Stomach (tissue), 9 donors: ENCODE results near the gene PARL. TPM values are rescaled to one million over a fixed set of nuclear protein-coding genes. Genes with fewer than 3 reads are reported as not detected.
A peak's percentile ranks its signal among the peaks of the same experiment; 100 is the strongest.

Source experiments
- DNase-seq, 2 donors: peaks; one replicate each; pipeline versions ENCODE4 v3.0.0 to v3.0.0-alpha.2; 2013 to 2019
- H3K27ac ChIP-seq, 5 donors: fragments of 200-600 bp in 4 of 5; sonication (generic) in 4 of 5; one replicate each; pipeline ENCODE4 v1.5.1; 2013 to 2019; ENCODE audit warnings: mild to moderate bottlenecking in 1 of 5, moderate library complexity in 1 of 5
- H3K27me3 ChIP-seq, 3 donors: fragments of 200-600 bp; sonication (generic); one replicate each; pipeline ENCODE4 v1.5.1; 2017 to 2019; ENCODE audit warnings: mixed run types in 1 of 3
- H3K36me3 ChIP-seq, 4 donors: fragments of 200-600 bp; sonication (generic); 1 replicate in 3 of 4; 2 replicates in 1 of 4; pipeline ENCODE4 v1.5.1; 2016 to 2019
- H3K4me1 ChIP-seq, 4 donors: fragments of 200-600 bp; sonication (generic); one replicate each; pipeline ENCODE4 v1.5.1; 2016 to 2019
- H3K4me3 ChIP-seq, 4 donors: fragments of 200-600 bp; sonication (generic) in 3 of 4; one replicate each; pipeline ENCODE4 v1.5.1; 2016 to 2019; ENCODE audit warnings: mild to moderate bottlenecking in 1 of 4
- H3K9me3 ChIP-seq, 4 donors: fragments of 200-600 bp; sonication (generic); one replicate each; pipeline ENCODE4 v1.5.1; 2016 to 2019
- EP300 ChIP-seq: sonication (generic); formaldehyde crosslinking; IDR thresholded peaks from one replicate; pipeline ENCODE4 v1.6.1; 2017; ENCODE audit warnings: antibody characterized with exemption
- POLR2A ChIP-seq, 4 donors: fragments of 450-650 bp; IDR thresholded peaks; one replicate each; pipeline ENCODE4 v1.6.1; 2016; ENCODE audit warnings: antibody characterized with exemption in 4 of 4, control low read depth in 2 of 4, mild to moderate bottlenecking in 1 of 4, moderate library complexity in 1 of 4
- POLR2AphosphoS5 ChIP-seq, 3 donors: sonication (generic); formaldehyde crosslinking; IDR thresholded peaks; one replicate each; pipeline ENCODE4 v1.6.1; 2016; ENCODE audit warnings: antibody characterized with exemption in 3 of 3
- WGBS, 5 donors: extraction: QIAGEN DNeasy Blood & Tissue Kit in 3 of 5; methylation state at CpG; one replicate each; pipeline versions ENCODE4 v1.1.5 to v1.1.7; 2013 to 2018; 5-methylcytosine and 5-hydroxymethylcytosine counted together
- intact Hi-C: fragments of 100-400 bp; cut with DNase I; formaldehyde crosslinking; loops from one replicate; pipeline ENCODE4 v1.15.1; 2023; ENCODE audit warnings: low total_unique reads
- polyA plus RNA-seq, 3 donors: library from polyadenylated mRNA; stranded (reverse); fragments of 200-250 nt; gene quantifications; one replicate each; pipeline ENCODE4 v1.2.3, GENCODE V29; 2013
- total RNA-seq, 5 donors: library from RNA; depleted of rRNA; stranded (reverse); fragments of >200 nt; gene quantifications; one replicate each; pipeline versions ENCODE4 v1.1.0 to v1.2.3, GENCODE V29; 2014 to 2016
- TF ChIP-seq, protein P1 (sequence below), 7 experiments: fragments of 450-650 bp in 4 of 7; fragments of 200-600 bp in 3 of 7; sonication (generic) in 3 of 7; IDR thresholded peaks; one replicate each; pipeline ENCODE4 v1.5.1; 2016 to 2019; ENCODE audit warnings: antibody characterized with exemption in 7 of 7, control low read depth in 2 of 7, mild to moderate bottlenecking in 1 of 7
- donor health status: healthy with polysubstance abuse.
- donor health status: Bipolar disorder and iron deficiency.
- donor health status: healthy.

Gene PARL
- total and polyA plus RNA-seq, 8 donors, result 54.3 to 116 (median 85.0) TPM

DNA sequence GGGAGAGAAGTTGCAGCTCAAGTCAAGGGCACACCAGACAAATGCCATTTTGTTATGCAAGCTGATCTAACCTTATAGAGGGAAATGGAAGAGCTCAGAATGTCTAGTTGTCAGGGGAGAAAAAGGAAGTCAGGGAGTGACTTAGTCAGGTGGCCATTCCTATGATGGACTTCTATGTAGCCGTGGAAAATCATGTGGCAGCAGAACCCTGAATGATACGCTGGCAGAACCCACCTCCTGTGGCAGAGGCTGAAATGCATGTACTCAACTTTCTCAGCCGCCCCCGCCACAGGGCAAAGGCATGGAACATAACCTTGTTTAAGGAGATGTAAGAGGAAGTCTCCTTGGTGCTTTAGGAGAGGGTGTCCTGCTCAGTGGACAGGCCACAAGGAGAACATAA is 37.7 kb upstream of the PARL start:
- H3K4me3 ChIP-seq, result no peak overlapping the region
- no peak for TF ChIP-seq EP300
- TF ChIP-seq, protein P1, sequence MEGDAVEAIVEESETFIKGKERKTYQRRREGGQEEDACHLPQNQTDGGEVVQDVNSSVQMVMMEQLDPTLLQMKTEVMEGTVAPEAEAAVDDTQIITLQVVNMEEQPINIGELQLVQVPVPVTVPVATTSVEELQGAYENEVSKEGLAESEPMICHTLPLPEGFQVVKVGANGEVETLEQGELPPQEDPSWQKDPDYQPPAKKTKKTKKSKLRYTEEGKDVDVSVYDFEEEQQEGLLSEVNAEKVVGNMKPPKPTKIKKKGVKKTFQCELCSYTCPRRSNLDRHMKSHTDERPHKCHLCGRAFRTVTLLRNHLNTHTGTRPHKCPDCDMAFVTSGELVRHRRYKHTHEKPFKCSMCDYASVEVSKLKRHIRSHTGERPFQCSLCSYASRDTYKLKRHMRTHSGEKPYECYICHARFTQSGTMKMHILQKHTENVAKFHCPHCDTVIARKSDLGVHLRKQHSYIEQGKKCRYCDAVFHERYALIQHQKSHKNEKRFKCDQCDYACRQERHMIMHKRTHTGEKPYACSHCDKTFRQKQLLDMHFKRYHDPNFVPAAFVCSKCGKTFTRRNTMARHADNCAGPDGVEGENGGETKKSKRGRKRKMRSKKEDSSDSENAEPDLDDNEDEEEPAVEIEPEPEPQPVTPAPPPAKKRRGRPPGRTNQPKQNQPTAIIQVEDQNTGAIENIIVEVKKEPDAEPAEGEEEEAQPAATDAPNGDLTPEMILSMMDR (IDR thresholded peaks at IDR 0.05), result no peak
- no peak for TF ChIP-seq POLR2A (IDR thresholded peaks at IDR 0.05)
- no peak for TF ChIP-seq POLR2AphosphoS5 (IDR thresholded peaks at IDR 0.05)
- 88 to 97% (median 96%) methylated on average over 4 of the region's 4 CpGs for whole genome bisulfite sequencing, 5 donors
- no peak for DNase-seq
- no peak overlapping the region for H3K27ac ChIP-seq
- H3K36me3 ChIP-seq, result peaks cover 56 to 82% (median 78%) of the 10 kb centered on the region in 4 donors
- H3K4me1 ChIP-seq, result peaks cover 0 to 3% (median 0%) of the 10 kb centered on the region in 4 donors
- intact Hi-C loops, result no loop called here
- no peaks in the 10 kb centered on the region for H3K9me3 ChIP-seq
- H3K27me3 ChIP-seq, result no peaks in the 10 kb centered on the region

DNA sequence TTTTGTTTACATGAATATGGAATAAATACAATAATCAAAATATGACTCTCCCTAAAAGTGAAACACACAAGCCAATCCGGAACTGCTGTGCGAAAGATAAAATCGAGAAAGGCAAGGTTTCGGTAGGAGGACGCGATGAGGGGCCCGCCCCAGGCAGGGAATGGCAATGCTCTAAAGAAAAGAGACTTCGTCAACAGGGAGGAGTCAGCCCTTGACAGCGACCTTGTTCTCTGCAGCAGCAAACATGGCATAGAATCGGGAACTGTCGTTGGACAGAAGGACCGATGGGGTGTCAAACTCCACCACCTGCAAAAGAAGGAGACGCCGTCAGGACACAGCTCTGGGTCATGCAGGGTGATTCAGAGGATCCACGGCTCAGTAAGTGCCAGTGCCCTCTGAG is 36.4 kb upstream of the PARL start:
- WGBS, 5 donors, result 91 to 95% (median 93%) methylated on average over 15 of the region's 15 CpGs
- peaks cover 44 to 69% (median 64%) of the 10 kb centered on the region in 4 donors for H3K36me3 ChIP-seq
- no peak overlapping the region for H3K4me3 ChIP-seq
- no peak for TF ChIP-seq EP300
- TF ChIP-seq, protein P1 (IDR thresholded peaks at IDR 0.05), result no peak
- TF ChIP-seq POLR2AphosphoS5 (IDR thresholded peaks at IDR 0.05), result no peak
- no peak for TF ChIP-seq POLR2A (IDR thresholded peaks at IDR 0.05)
- H3K9me3 ChIP-seq, result no peaks in the 10 kb centered on the region
- DNase-seq, result no peak
- intact Hi-C loops, result no loop called here
- no peaks in the 10 kb centered on the region for H3K27me3 ChIP-seq
- peaks cover 0 to 3% (median 0%) of the 10 kb centered on the region in 4 donors for H3K4me1 ChIP-seq
- H3K27ac ChIP-seq, result no peak overlapping the region

DNA sequence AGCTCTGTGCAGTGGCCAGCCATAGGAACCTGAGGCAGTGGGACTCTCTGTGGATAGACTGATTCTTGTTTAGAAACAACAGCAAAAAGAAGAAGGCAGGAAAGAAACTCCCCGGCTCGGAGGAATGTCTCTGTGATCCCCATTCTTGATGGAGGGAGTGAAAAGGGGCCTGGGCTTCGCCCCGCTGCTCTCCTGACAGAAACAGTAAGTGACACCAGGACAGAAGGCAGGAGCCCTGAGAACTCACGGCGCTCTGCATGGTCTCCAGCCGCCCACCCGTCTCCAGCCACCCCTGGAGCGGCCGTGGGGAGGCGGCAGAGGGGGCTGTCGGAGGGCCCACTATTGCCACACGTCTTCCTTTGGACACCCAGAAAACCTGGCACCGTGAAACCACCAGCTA is 35.7 kb upstream of the PARL start:
- Histone ChIP-seq H3K4me3 (no peak overlapping the region), H3K9me3 (no peaks in the 10 kb centered on the region), H3K36me3 (peaks cover 43 to 62% (median 60%) of the 10 kb centered on the region in 4 donors), H3K27ac (no peak overlapping the region), H3K4me1 (peaks cover 0 to 3% (median 0%) of the 10 kb centered on the region in 4 donors), H3K27me3 (no peaks in the 10 kb centered on the region)
- 89 to 95% (median 89%) methylated on average over 14 of the region's 14 CpGs for WGBS, 5 donors
- intact Hi-C loops, result no loop called here
- DNase-seq, result no peak
- TF ChIP-seq EP300, result no peak
- TF ChIP-seq, protein P1 (IDR thresholded peaks at IDR 0.05), result no peak
- no peak for TF ChIP-seq POLR2AphosphoS5 (IDR thresholded peaks at IDR 0.05)
- no peak for TF ChIP-seq POLR2A (IDR thresholded peaks at IDR 0.05)

DNA sequence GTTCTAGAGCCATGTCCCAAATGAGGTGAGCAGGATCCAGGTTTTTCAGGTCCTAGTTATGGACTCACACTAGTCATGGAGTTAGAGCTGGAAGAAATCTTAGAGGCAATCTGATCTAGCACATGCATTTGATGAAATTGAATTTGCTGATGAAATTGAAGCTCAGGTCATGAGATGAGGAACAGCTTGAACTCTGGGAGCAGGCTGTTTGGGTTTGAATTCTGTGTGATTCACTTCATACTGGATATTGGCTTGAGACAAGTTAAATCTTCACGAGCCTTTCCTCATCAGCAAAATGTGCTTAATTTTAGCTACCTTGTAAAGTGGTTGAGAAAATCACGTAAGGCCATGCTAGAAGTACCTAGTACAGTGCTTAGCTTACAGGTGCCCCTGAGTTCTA is 33.5 kb upstream of the PARL start:
- no peak for DNase-seq
- 88 to 94% (median 91%) methylated on average over 2 of the region's 2 CpGs for WGBS, 5 donors
- intact Hi-C loops, result no loop called here
- TF ChIP-seq, protein P1 (IDR thresholded peaks at IDR 0.05), result no peak
- TF ChIP-seq POLR2AphosphoS5 (IDR thresholded peaks at IDR 0.05), result no peak
- no peak for TF ChIP-seq EP300
- no peak overlapping the region for H3K4me3 ChIP-seq
- no peaks in the 10 kb centered on the region for H3K9me3 ChIP-seq
- no peaks in the 10 kb centered on the region for H3K4me1 ChIP-seq
- peaks cover 27 to 39% (median 38%) of the 10 kb centered on the region in 4 donors for H3K36me3 ChIP-seq
- H3K27me3 ChIP-seq, result no peaks in the 10 kb centered on the region
- H3K27ac ChIP-seq, result peak overlapping the region in 1 of 5 donors; percentile 85
